HG03571 (cell line): Measurements from ENCODE around the gene POPDC2.

Experiments used
- ATAC-seq: cut with Tn5 transposase; IDR thresholded peaks from one replicate; pipeline ENCODE4 v1.9.1; 2021; ENCODE audit not compliant: unreplicated experiment

The POPDC2 gene

GRCh38 chr3:119641416-119641815, 19.0 kb downstream of the POPDC2 start:
- ATAC-seq = no peak

GRCh38 chr3:119639494-119640350, 20.7 kb downstream of the POPDC2 start:
- ATAC-seq = no peak

- peak; percentile 38 for ATAC-seq
Measured at GRCh38 chr3:119637679-119638477, 22.5 kb downstream of the POPDC2 start.

DNA sequence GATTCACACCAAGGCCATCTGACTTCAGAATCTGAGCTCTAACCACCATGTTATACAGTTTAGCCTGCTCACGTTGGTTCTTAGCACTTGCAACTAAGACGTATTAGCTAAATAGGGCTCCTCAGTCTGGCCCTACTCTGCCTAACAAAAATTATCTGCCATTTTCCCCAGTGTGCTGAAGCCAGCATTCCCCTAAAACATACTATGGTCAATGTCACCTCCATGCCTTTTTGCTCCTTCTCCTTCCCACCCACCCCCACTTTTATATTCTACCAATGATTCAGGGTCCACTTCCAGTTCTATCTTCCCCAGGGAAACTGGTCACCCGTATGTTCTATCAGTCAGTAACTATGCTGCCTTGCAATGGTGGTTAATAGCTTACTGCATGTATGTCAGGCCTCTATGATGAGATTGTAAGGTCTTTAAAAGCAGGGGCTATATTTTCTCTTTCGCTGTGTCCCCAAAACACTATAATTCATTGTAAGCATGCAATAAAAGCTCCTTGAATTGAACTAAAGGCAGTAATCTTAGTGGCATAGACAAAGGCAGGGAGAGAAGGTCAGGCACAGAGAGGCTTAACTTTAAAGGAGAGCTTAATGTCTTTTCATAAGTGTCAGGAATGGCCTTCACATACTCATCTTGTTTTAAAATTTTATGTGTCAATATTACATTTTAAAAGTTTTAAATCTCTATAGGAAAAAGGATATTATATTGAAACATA, 23.3 kb downstream of the POPDC2 start:
- no peak for ATAC-seq

DNA sequence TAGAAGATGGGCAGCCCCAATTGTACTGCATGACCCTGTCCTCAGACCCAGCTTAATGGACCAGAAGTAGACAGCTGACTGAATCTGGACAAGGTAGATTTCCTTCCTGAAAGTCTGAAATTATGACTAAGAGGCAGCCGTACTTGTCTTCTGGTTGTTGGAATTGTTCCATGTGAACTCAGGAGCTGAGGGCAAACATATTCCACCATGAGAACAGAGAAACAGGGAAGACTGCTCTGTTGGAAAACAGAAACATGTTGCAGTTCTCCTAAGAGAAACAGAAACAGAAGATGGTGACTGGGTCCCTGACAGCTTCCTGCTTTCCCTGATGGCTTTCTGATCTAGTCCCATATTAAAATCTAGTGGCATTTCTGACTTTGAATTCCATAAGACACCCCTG, 24.1 kb downstream of the POPDC2 start:
- ATAC-seq = no peak

GRCh38 chr3:119635719-119636118, 24.7 kb downstream of the POPDC2 start:
- no peak for ATAC-seq

DNA sequence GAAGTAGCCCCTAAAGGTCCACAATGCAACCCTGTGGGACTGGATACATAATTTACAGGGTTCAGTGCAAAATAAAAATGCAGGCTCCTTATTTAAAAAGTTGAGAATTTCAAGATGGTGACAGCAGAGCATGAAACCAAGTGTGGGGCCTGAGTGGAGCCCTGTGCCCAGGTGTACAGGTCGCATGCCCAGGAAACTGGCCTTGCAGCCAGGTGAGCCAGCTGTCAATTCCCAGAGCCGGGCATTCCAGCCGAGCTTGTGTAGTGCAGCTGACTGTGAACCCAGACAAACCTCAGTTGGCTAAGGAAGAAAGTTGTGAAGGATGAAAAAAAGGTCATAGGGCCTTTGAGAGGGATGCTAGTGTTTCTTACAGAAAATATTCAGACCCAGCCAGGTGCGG, 27.6 kb downstream of the POPDC2 start:
- ATAC-seq = no peak

DNA sequence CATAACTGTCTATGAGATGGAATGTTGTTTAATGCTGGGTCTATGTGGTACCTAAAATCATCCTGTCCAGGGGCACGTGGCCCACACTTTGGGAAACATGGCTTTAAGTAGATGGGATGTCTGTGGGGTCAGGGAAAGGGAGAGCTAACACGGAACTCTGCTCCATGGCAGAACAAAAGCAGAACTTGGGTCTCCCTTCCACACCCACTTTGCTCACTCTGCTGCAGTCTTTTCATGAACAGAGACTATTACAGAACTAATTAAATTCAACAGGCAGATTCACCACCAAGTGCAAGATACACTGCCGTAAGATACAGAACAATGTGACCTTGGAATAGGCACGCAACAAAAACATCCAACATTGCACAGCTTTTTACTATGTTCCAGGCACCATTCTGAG, 28.2 kb downstream of the POPDC2 start:
- ATAC-seq = no peak

GRCh38 chr3:119631516-119631915, 28.9 kb downstream of the POPDC2 start:
- ATAC-seq = no peak

- no peak for ATAC-seq
Measured at GRCh38 chr3:119630880-119631329, 29.5 kb downstream of the POPDC2 start.

- no peak for ATAC-seq
Measured at GRCh38 chr3:119630128-119630879, 30.1 kb downstream of the POPDC2 start.

DNA sequence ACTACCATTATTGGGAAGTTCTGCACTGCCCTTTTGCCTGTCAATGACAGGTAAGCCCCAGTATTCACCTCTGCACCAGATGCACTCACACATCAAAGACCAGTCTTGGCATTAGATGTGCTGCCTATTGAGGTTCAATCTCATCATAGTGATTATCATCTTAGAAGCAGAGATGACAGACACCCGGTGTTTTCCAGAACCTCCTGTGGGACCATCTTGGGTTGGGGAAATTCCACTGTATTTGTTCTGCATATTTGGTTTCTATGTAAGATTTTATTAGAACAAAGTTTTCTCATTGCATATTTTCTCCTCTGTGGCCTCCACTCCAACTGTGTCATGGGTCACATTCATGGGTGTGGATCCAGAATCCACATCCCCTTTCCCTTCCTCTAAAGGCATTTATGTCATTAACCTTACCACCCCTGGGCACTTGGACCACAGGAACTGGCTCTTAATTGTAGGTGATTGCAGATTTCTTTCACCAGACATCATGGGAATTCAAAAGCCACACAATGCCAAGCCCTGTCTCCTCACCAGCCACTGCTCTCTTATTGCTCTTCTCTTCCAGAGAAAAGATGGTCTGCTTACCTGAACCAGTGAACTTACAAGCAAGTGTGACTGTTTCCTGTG, 31.5 kb downstream of the POPDC2 start:
- ATAC-seq = peak; percentile 40

DNA sequence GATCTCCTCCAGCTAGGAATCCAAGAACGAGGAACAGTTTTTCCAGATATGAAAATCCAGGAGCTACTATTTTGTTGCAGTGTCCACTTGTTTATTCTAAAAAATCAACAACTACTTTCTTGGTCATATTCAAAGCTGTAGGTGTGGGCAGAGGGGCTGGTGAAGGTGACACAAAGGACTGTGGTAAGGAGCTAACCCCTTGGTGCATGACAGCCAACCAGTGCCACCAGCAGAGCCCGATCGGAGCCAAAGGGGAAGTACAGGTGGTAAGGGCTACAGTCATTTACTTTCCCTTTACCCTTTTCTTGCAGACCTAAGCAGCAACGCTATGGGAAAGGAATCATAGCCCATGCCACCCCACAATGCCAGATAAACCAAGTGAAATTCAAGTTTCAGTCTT, 32.0 kb downstream of the POPDC2 start:
- peak; percentile 49 for ATAC-seq

DNA sequence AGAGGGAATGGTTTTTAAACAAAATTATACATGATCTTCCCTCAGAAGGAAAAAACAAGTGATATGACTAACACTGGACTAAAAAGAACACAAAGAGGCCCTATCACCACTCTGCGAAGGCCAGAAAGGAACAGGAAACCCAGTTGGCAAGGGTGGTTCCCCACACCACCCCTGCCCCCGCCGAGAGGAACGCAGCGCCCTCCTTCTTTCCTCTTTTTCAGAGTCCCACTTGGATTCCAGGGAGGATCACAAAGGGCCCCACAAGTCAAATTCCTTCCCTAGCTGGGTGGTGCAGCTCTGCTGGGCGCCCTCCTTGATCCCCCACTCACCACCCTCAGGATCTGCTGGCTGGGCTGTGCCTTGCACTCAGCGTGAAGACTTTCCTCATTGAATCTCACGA, 32.9 kb downstream of the POPDC2 start:
- peak; percentile 38 for ATAC-seq

GRCh38 chr3:119626196-119626595, 34.2 kb downstream of the POPDC2 start:
- no peak for ATAC-seq

DNA sequence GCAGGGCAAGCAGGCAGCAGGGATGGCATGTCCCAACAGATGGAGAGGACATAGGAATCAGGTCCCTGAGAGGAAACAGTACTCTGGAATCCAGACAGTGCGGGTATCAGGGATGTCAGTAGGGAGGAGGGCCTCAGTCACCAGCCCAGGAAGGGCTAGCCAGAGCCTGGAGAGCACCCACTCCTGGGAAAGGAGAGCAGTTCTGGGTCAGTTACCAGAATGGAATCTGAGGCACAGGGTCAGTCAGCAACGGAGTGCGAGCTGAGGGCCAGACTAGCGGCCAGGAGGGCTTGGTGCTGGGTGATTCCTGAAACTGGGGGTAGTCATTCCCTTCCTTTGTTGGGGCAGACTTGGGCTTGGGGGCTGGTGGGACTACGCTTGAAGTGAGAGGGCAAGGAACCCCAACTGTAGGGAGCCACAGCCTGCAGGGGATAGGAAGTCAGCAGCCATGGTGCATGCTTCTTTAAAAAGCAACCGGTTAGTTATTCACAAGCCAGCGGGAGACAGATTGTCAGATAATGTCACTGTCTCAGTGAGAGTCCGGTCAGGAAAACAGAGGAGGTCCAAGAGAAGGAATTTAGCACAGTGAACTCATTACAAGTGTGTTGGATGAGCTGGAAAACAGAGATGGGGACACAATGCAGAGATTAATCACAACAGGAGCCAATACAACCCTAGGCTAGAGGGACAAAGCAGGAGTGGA, 34.8 kb downstream of the POPDC2 start:
- ATAC-seq = no peak

DNA sequence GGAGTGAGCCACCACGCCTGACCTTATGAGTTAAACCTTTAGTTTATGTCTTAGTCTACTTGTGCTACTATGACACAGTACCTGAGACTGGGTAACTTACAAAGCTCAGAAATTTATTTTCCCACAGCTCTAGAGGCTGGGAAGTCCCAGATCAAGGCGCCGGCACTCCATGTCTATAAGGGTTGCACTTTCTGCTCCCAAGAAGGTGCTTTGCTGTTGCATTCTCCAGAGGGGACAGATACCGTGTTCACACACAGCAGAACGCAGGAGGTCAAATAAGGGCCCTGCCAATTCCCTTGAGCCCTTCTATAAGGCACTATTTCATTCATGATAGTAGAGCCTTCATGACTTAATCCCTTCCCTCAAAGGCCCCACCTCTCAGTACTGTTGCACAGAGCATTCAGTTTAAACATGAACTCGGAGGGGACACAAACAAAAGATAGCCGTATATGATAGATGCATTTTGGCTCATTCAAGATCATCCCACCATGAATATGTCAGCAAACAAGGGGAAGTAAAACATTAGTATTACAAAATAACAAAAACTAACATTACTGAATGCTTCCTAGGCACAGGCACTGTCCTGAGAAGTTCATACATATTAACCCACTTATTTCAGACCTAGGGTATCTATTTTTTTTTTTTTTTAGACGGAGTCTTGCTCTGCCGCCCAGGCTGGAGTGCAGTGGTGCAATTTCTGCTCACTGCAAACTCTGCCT, 36.2 kb downstream of the POPDC2 start:
- ATAC-seq = no peak

DNA sequence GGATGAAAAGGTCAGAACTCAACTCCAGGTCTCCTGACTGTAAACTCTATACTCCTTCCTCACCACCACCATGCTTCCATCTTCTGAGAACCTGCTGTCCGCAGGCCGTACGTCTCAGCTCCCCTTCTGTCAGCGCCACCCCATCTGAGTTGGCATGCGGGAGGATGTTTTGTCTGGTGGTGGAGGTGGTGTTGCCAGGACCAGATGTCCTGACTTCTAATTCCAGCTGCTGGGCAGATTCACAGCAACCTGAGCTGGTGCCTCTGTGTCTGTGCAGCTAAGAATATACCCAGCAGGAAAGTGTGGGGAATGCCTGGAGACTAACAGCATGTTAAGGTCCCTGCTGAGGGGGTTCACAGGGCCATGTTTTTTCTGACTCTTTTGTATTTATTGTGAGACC, 39.5 kb downstream of the POPDC2 start:
- ATAC-seq = no peak

DNA sequence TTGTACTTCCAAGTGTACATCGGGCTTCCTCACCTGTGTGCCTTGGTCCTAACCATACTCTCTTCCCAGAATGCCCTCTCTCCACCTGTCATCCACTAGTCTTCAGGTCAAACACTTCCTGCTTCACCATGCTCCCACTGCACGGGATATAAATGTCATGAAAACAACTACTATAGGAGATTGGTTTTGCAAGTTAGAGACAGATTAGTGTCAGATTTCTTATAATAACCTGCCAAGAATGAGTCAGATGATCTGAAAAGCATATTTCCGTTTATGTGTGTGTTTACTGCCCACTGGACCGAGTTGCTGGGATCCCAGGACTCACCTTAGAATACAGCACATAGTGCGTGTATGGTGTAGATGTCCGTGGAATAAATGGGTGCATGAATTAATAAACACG, 41.3 kb downstream of the POPDC2 start:
- ATAC-seq = no peak
